Measurements from ENCODE around the gene NPC1. TPM values are rescaled to one million over a fixed set of nuclear protein-coding genes. Genes with fewer than 3 reads are reported as not detected.

NPC1 gene
- total and polyA plus RNA-seq, 2 of the 8 experiments (the other 6 are each of a cell fraction or from before 2014, with no cell fraction given) = 34.1 to 39.5 TPM

- TF ChIP-seq TCF12 (IDR thresholded peaks at IDR 0.05; ENCODE audit: low read depth, low read length) = no peak
Observed at GRCh38 chr18:23556145-23556780, 30.0 kb downstream of the NPC1 start (continued).

Data from H1 (cell line).